Tibial artery (tissue), 4 donors: ENCODE measurements around the gene CERS6.

Experiments
- DNase-seq, 2 donors: peaks; one replicate each; pipeline ENCODE4 v3.0.0-alpha.2; 2019
- H3K27ac ChIP-seq, 2 donors: fragments of 200-600 bp; sonication (generic) in 1 of 2; 1 replicate in 1 of 2; 2 replicates in 1 of 2; pipeline ENCODE4 v1.5.1; 2018 to 2019; ENCODE audit warnings: mild to moderate bottlenecking in 1 of 2
- H3K27me3 ChIP-seq, 2 donors: fragments of 200-600 bp; sonication (generic) in 1 of 2; one replicate each; pipeline versions ENCODE4 v1.5.1 to v1.6.0; 2016 to 2019
- H3K36me3 ChIP-seq, 3 donors: fragments of 200-600 bp; sonication (generic) in 2 of 3; one replicate each; pipeline ENCODE4 v1.5.1; 2016 to 2019; ENCODE audit warnings: mild to moderate bottlenecking in 2 of 3
- H3K4me1 ChIP-seq, 4 donors: fragments of 200-600 bp; sonication (generic) in 2 of 4; 1 replicate in 3 of 4; 2 replicates in 1 of 4; pipeline ENCODE4 v1.5.1; 2016 to 2019
- H3K4me3 ChIP-seq, 2 donors: fragments of 200-600 bp; sonication (generic) in 1 of 2; 1 replicate in 1 of 2; 2 replicates in 1 of 2; pipeline ENCODE4 v1.5.1; 2018 to 2019; ENCODE audit warnings: mild to moderate bottlenecking in 2 of 2
- H3K9me3 ChIP-seq, 3 donors: fragments of 200-600 bp; sonication (generic) in 1 of 3; one replicate each; pipeline ENCODE4 v1.5.1; 2016 to 2019
- CTCF ChIP-seq, 2 experiments: fragments of 200-600 bp in 1 of 2; fragments of 450-650 bp in 1 of 2; IDR thresholded peaks; one replicate each; pipeline ENCODE4 v1.5.1; 2017 to 2019; ENCODE audit warnings: antibody characterized with exemption in 2 of 2, mild to moderate bottlenecking in 1 of 2, moderate library complexity in 1 of 2
- intact Hi-C: fragments of 100-400 bp; cut with DNase I; formaldehyde crosslinking; loops from one replicate; pipeline ENCODE4 v1.15.0; 2023; ENCODE audit warnings: low total_unique reads

Gene CERS6

GRCh38 chr2:168742258-168742932 lies 286.3 kb downstream of the CERS6 start:
- Histone ChIP-seq H3K4me3 (no peak overlapping the region), H3K27ac (no peak overlapping the region), H3K4me1 (no peaks in the 10 kb centered on the region), H3K27me3 (no peaks in the 10 kb centered on the region), H3K9me3 (no peaks in the 10 kb centered on the region), H3K36me3 (no peaks in the 10 kb centered on the region)
- no peak for DNase-seq
- no peak for TF ChIP-seq CTCF (IDR thresholded peaks at IDR 0.05)
- intact Hi-C loops: no loop called here

- no peak for DNase-seq
- Histone ChIP-seq H3K27me3 (no peaks in the 10 kb centered on the region), H3K27ac (no peak overlapping the region), H3K4me1 (peaks cover 0 to 5% (median 2%) of the 10 kb centered on the region in 4 donors), H3K4me3 (no peak overlapping the region), H3K9me3 (no peaks in the 10 kb centered on the region), H3K36me3 (no peaks in the 10 kb centered on the region)
- TF ChIP-seq CTCF (IDR thresholded peaks at IDR 0.05): no peak
- intact Hi-C loops: no loop called here
Observed at GRCh38 chr2:168744844-168745243, 288.8 kb downstream of the CERS6 start.

DNA sequence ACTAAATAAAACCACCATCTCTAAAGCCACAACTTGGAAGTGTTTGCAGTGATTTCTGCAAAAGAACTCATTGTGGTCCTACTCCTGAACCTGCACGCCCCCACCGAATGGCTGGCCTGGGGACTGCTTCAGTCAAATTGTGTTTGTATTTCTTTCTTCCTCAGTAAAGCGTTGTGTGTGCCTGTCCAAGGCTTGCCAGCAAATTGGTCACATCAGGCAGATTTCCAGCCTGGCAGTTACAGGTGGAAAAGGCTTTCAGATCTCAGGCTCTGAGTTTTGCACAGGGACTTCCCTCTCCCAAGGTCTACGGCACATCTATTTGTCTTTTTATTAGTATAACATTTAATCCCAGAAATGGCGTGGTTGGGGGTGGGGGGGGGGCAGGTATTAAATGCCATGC lies 292.4 kb downstream of the CERS6 start:
- intact Hi-C loops: no loop called here
- Histone ChIP-seq H3K4me3 (no peak overlapping the region), H3K27me3 (no peaks in the 10 kb centered on the region), H3K9me3 (no peaks in the 10 kb centered on the region), H3K36me3 (no peaks in the 10 kb centered on the region), H3K27ac (no peak overlapping the region), H3K4me1 (peaks cover 0 to 5% (median 2%) of the 10 kb centered on the region in 4 donors)
- no peak for TF ChIP-seq CTCF (IDR thresholded peaks at IDR 0.05)
- no peak for DNase-seq

DNA sequence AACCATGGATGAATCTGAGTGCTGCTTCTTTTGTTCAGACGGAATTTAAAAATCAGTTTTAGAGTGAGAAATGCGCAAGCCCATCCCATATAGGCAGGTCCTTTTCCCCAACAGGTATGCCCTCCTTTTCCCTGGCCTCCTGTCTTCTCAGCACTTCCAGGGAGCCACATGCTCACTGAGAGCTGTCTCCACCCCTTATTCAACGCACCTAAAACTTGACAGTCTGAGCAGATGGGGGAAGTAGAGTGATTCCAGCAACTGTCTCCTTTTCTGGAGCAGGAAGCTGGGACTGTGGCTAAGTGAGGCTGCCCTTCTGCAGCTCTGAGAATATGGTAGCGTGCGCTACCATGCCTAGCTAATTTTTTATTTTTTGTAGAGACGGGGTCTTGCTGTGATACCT lies 293.2 kb downstream of the CERS6 start:
- Histone ChIP-seq H3K9me3 (no peaks in the 10 kb centered on the region), H3K4me3 (no peak overlapping the region), H3K27me3 (no peaks in the 10 kb centered on the region), H3K27ac (no peak overlapping the region), H3K36me3 (peaks cover 0 to 1% (median 0%) of the 10 kb centered on the region in 3 donors), H3K4me1 (peaks cover 0 to 5% (median 2%) of the 10 kb centered on the region in 4 donors)
- TF ChIP-seq CTCF (IDR thresholded peaks at IDR 0.05): no peak
- intact Hi-C loops: no loop called here
- DNase-seq: no peak

- no peaks in the 10 kb centered on the region for H3K9me3 ChIP-seq
- H3K27me3 ChIP-seq: no peaks in the 10 kb centered on the region
- no peak for DNase-seq
- H3K27ac ChIP-seq: no peak overlapping the region
- intact Hi-C loops: no loop called here
- no peak overlapping the region for H3K4me3 ChIP-seq
- H3K4me1 ChIP-seq: peaks cover 0 to 5% (median 2%) of the 10 kb centered on the region in 4 donors
- no peak for TF ChIP-seq CTCF (IDR thresholded peaks at IDR 0.05)
- peaks cover 0 to 7% (median 0%) of the 10 kb centered on the region in 3 donors for H3K36me3 ChIP-seq
Observed at GRCh38 chr2:168751104-168751740, 295.1 kb downstream of the CERS6 start.
